ENCODE results near the gene STAC2. TPM values are rescaled to one million over a fixed set of nuclear protein-coding genes. Genes with fewer than 3 reads are reported as not detected.

Gene STAC2
- total and polyA plus RNA-seq, 7 donors = 0.07 to 1.2 (median 0.32) TPM; not detected in 1

DNA sequence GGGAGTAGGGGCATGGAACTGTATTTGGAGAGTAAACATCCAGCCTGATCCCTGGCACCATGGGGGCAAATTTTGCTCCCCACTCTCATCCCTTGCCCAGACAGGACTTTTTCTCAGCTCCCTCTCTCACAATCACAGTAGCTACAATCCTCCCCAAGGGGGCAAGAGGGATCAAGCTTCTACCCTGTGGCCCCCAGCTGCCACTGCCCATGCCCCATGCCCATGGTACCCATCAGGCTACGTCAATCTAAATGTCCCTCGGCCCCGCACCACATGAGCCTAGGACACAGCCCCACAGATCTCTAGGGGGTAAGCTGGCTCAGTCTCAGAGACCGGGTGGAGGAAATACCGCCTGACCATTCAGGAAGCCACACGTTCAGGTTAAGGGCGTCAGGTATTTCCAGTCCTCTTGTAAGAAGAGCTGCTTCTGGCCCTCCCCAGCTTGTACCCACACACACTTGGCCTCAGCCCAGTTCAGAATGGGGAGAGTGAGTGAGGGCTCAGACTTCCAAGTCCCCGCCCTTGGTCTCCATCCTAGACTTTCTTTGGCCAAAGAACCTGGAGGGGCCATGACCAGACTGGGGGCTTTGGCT lies 30.1 kb downstream of the STAC2 start:
- Histone ChIP-seq H3K4me3 (peak overlapping the region; percentile 90), H3K36me3 (ENCODE audit: insufficient read depth in 1 of 2, low read depth in 1 of 2) (peaks cover 0 to 15% of the 10 kb centered on the region in 2 donors), H3K9me3 (no peaks in the 10 kb centered on the region), H3K27me3 (ENCODE audit: insufficient read depth in 3 of 3, low read length in 2 of 3) (no peaks in the 10 kb centered on the region), H3K4me1 (peaks cover 32% of the 10 kb centered on the region), H3K27ac (peak overlapping the region; percentile 97)
- intact Hi-C loops (cut with DNase I) = no loop called here
- ATAC-seq = peak in 3 of 4 donors; percentile 3 to 13 (median 5)
- WGBS, 3 donors = 22 to 54% (median 39%) methylated on average over 8 of the region's 8 CpGs
- DNase-seq = peak in 1 of 2 donors; percentile 72
- TF ChIP-seq CTCF (IDR thresholded peaks at IDR 0.05) = no peak

- DNase-seq (no peak), ATAC-seq (no peak)
- peaks cover 0 to 20% of the 10 kb centered on the region in 2 donors for H3K36me3 ChIP-seq (ENCODE audit: insufficient read depth in 1 of 2, low read depth in 1 of 2)
- WGBS, 3 donors = 57 to 74% (median 59%) methylated on average over 9 to 10 of the region's 10 CpGs
- no peak for TF ChIP-seq CTCF (IDR thresholded peaks at IDR 0.05)
- H3K4me3 ChIP-seq = peak overlapping the region; percentile 90
- intact Hi-C loops (cut with DNase I) = no loop called here
- H3K27me3 ChIP-seq (ENCODE audit: insufficient read depth in 3 of 3, low read length in 2 of 3) = no peaks in the 10 kb centered on the region
- no peaks in the 10 kb centered on the region for H3K9me3 ChIP-seq
- H3K4me1 ChIP-seq = peaks cover 32% of the 10 kb centered on the region
- peak overlapping the region; percentile 97 for H3K27ac ChIP-seq
These were observed 30.7 kb downstream of the STAC2 start for GRCh38 chr17:39194985-39195524.

DNA sequence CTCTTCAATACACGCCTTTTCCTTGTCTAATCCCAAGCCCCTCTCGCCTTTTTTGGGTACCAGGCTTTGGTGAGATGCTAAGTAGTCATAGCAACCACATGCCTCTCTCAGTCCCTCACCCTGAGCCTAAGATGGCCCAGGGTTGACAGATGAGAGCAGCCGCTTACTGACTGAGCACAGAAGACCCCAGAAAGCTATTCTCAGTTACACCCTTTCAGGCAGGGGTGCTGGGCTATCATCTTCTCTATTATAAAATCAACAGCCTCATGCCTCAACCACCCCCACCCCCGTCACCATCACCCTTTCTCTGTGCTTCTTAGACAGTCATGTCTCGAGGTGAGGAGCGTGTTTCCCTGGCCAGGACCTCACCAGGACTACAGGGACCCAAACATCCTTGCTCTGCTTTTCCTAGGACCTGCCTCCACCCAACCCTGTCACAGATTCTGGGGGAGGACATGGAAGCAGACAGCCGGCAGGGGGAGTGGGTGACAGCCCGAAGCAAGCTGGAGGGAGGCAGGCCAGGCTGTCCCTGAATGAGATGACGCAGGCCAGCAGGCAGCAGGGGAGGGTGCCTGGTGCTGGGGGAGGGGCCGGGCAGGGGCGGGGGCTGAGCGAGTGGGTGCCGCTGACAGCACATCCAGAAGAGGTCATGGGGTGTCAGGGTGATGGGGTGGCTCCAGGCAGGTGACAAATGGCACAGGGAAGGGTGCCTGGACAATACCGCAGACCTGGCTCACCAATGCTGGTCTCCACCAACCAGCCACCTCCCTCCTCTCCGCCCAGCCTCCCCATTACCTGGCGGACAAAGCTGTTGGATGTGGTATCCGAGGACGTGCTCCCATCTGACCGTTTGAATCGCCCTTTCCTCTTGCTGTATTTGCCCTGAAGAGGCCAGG lies 31.4 kb downstream of the STAC2 start:
- WGBS, 3 donors = 34 to 36% (median 34%) methylated on average over 19 to 20 of the region's 20 CpGs
- no peaks in the 10 kb centered on the region for H3K27me3 ChIP-seq (ENCODE audit: insufficient read depth in 3 of 3, low read length in 2 of 3)
- ATAC-seq = peak; percentile 62 to 71 (median 69)
- peaks cover 32% of the 10 kb centered on the region for H3K4me1 ChIP-seq
- H3K4me3 ChIP-seq = peak overlapping the region; percentile 90
- H3K27ac ChIP-seq = peak overlapping the region; percentile 97
- intact Hi-C loops (cut with DNase I) = no loop called here
- peaks cover 0 to 24% of the 10 kb centered on the region in 2 donors for H3K36me3 ChIP-seq (ENCODE audit: insufficient read depth in 1 of 2, low read depth in 1 of 2)
- peak; percentile 50 for TF ChIP-seq CTCF (IDR thresholded peaks at IDR 0.05)
- DNase-seq = peak; percentile 91 to 96
- H3K9me3 ChIP-seq = no peaks in the 10 kb centered on the region

- Histone ChIP-seq H3K4me1 (peaks cover 36% of the 10 kb centered on the region), H3K36me3 (ENCODE audit: insufficient read depth in 1 of 2, low read depth in 1 of 2) (peaks cover 0 to 34% of the 10 kb centered on the region in 2 donors), H3K27ac (peak overlapping the region; percentile 97), H3K4me3 (peak overlapping the region; percentile 90), H3K9me3 (no peaks in the 10 kb centered on the region), H3K27me3 (ENCODE audit: insufficient read depth in 3 of 3, low read length in 2 of 3) (no peaks in the 10 kb centered on the region)
- no peak for TF ChIP-seq CTCF (IDR thresholded peaks at IDR 0.05)
- ATAC-seq (peak; percentile 61 to 69 (median 66)), DNase-seq (peak; percentile 72 to 91)
- 30 to 46% (median 36%) methylated on average over 9 to 10 of the region's 10 CpGs for WGBS, 3 donors
- intact Hi-C loops (cut with DNase I) = no loop called here
These were observed 32.4 kb downstream of the STAC2 start for GRCh38 chr17:39193346-39193745.

Data from psoas muscle (tissue), 8 donors.